Stimulated activated effector memory CD8-positive, alpha-beta T cell treated with anti-CD3 and anti-CD28 coated beads, Interleukin-12 subunit alpha, Interleukin-12 subunit beta, amount 100 ng/mL, for 72 hours (primary cell): Measurements from ENCODE around the gene KRTAP12-2.
"Not testable (repeated sequence)": the region's sequence is repeated elsewhere in the genome, so short reads cannot be mapped to it uniquely, and the experiment has no call there.

Experiments used
- ATAC-seq: fragments of 150-1000 bp; cut with Tn5 transposase; 2 replicates; pipeline ENCODE4 v1.10.0; 2021
- DNase-seq, 2 donors: peaks; one replicate each; pipeline ENCODE4 v3.0.0; 2021 to 2022; ENCODE audit warnings: low spot score in 2 of 2
- H3K27ac Mint-ChIP-seq: one replicate; pipeline ENCODE4 v1.8.0; 2022; ENCODE audit warnings: mild to moderate bottlenecking, mixed read lengths
- H3K36me3 Mint-ChIP-seq: one replicate; pipeline ENCODE4 v1.8.0; 2022; ENCODE audit warnings: mild to moderate bottlenecking, mixed read lengths
- H3K4me1 Mint-ChIP-seq: one replicate; pipeline ENCODE4 v1.8.0; 2022; ENCODE audit warnings: mixed read lengths
- H3K4me3 Mint-ChIP-seq: one replicate; pipeline ENCODE4 v1.8.0; 2022; ENCODE audit warnings: mild to moderate bottlenecking, mixed read lengths
- H3K9me3 Mint-ChIP-seq: one replicate; pipeline ENCODE4 v1.8.0; 2022; ENCODE audit warnings: mixed read lengths

KRTAP12-2 gene

DNA sequence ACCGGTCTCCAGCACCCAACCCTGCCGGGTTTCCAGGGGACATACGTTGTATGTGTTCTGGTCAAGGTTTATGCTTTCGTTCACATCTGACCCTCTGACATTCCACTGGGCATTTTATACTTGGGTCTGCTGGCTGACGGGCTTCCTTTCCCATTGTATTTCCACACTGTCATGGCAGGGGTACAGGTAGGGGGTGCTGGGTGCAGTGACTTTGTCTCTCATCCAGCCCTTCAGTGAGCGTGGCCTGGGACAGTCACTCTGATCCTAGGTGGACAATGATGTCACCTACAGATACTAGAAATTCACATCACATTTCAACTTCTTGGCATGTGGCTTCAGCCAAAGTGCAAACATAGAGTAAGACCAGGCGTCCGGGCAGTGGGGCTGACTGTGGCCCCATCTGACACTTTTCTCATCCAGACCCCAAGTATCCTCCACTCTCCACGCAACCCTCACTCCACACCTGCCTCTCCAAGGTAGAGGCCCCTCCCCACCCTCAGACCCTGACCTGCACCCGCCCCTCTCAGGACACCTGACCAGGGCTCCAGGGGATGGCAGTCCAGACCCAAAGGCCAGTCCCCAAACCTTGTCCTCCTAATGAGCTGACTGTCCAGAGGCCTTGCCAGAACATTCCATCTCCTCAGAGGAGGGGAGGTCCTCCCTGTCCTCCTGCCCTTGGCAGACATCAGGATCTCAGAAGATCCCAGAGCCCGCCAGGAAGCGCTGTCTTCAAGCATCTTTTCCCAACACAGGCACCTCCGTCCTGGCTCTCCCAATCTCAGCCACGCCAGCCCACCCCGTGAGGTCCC lies 30.3 kb downstream of the KRTAP12-2 start:
- Mint-ChIP-seq H3K4me1 (peaks cover 10% of the 10 kb centered on the region), H3K27ac (no peak overlapping the region), H3K36me3 (no peaks in the 10 kb centered on the region), H3K4me3 (no peak overlapping the region), H3K9me3 (peaks cover 20% of the 10 kb centered on the region)
- no peak for DNase-seq
- no peak for ATAC-seq

DNA sequence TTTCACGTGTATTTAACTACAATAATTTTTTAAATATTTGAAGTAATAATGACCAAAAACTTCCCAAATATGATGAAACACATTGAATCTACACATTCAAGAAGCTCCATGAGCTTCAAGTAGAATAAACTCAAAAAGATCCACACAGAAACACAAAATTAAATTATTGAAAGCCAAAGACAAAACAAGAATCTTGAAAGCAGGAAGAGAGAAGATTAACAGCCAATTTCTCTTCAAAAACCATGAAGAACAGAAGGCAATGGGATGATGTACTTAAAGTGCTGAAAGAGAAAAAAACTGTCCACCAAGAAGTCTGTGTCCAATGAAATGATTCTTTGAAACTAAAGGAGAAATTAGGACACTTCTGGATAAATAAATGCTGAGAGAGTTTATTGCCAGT lies 34.7 kb downstream of the KRTAP12-2 start:
- no peak overlapping the region for H3K27ac Mint-ChIP-seq
- peaks cover 25% of the 10 kb centered on the region for H3K4me1 Mint-ChIP-seq
- no peak overlapping the region for H3K4me3 Mint-ChIP-seq
- peaks cover 28% of the 10 kb centered on the region for H3K9me3 Mint-ChIP-seq
- H3K36me3 Mint-ChIP-seq = no peaks in the 10 kb centered on the region
- DNase-seq (no peak), ATAC-seq (no peak)

DNA sequence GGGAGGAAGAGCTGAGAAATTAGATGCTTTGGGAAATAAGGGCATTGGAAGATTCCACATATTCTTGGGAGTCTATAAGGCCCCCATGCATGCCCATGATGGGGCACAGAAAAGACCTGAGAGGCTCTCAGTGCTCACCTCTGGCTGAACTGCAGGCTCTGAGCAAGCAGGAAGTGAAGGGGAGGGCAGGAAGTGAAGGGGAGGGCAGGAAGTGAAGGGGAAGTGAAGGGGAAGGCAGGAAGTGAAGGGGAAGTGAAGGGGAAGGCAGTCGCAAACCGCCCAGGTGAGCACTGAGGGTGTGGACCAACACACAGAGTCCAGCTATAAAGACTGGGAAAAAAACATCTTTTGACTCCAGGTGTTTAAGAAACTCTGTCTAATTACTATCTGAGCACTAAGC lies 36.3 kb downstream of the KRTAP12-2 start:
- Mint-ChIP-seq H3K4me3 (no peak overlapping the region), H3K36me3 (no peaks in the 10 kb centered on the region), H3K4me1 (peaks cover 38% of the 10 kb centered on the region), H3K27ac (peak overlapping the region; percentile 3), H3K9me3 (peaks cover 28% of the 10 kb centered on the region)
- ATAC-seq = no peak
- DNase-seq = no peak

DNA sequence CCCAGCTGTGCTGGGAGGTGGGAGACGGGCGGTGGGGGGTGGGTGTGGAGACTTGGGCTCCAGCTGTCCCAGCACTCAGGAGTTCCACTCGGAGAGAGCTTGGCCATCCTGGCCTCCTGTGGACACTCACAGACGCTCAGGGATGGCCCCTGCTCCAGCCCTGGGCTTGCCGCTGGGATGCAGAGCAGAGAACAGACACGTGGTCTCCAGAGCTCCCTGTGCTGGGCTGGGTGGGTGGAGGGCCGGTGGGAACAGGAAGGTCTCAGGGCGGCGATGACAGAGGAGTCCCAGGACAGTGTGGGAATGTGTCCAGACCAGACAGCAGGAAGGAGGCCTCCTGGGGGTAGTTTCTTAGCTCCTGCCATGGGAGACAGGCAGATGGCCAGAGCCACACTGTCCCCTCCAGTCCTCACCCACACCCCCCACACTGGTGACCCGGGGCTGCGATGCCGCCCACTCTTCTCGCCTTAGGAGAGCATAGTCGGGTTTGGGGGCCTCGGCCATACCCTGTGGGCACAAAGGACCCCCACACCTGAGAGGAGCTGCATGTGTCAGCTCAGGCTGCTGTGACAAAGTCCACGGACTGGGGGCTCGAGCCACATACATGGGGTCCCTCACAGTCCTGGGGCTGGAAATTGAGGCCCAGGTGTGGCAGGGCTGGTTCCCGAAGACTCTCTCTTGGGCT lies 37.9 kb downstream of the KRTAP12-2 start:
- H3K4me1 Mint-ChIP-seq = peaks cover 45% of the 10 kb centered on the region
- H3K36me3 Mint-ChIP-seq = no peaks in the 10 kb centered on the region
- ATAC-seq (no peak), DNase-seq (no peak)
- H3K9me3 Mint-ChIP-seq = peaks cover 39% of the 10 kb centered on the region
- H3K4me3 Mint-ChIP-seq = no peak overlapping the region
- peak overlapping the region; percentile 3 for H3K27ac Mint-ChIP-seq

DNA sequence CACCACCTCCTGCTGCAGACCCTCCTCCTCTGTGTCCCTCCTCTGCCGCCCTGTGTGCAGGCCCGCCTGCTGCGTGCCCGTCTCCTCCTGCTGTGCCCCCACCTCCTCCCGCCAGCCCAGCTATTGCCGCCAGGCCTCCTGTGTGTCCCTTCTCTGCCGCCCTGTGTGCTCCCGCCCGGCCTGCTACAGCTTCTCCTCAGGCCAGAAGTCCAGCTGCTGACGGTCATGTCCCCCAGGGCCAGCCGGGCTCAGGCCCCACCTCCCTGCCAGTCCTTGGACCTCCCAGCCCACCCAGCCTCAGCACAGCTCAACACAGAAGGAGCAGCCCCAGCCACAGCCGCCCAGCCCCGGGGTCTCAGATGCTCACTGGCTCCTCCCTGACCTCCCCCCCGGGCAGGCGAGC lies 38.9 kb downstream of the KRTAP12-2 start:
- not testable (repeated sequence) for DNase-seq, H3K4me3 Mint-ChIP-seq, H3K36me3 Mint-ChIP-seq, ATAC-seq
- Mint-ChIP-seq H3K27ac (peak overlapping the region; percentile 73), H3K9me3 (peaks cover 41% of the 10 kb centered on the region), H3K4me1 (peaks cover 45% of the 10 kb centered on the region)

DNA sequence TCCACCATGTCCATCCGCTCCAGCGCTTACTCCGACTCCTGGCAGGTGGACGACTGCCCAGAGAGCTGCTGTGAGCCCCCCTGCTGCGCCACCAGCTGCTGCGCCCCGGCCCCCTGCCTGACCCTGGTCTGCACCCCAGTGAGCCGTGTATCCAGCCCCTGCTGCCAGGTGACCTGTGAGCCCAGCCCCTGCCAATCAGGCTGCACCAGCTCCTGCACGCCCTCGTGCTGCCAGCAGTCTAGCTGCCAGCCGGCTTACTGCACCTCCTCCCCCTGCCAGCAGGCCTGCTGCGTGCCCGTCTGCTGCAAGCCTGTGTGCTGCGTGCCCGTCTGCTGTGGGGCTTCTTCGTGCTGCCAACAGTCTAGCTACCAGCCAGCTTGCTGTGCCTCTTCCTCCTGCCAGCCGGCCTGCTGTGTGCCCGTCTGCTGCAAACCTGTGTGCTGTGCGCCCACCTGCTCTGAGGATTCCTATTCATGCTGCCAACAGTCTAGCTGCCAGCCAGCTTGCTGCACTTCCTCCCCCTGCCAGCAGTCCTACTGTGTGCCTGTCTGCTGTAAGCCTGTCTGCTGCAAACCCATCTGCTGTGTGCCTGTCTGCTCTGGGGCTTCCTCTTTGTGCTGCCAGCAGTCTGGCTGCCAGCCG lies 39.4 kb downstream of the KRTAP12-2 start:
- ATAC-seq, DNase-seq, H3K4me3 Mint-ChIP-seq, H3K36me3 Mint-ChIP-seq: not testable (repeated sequence)
- H3K9me3 Mint-ChIP-seq = peaks cover 43% of the 10 kb centered on the region
- peak overlapping the region; percentile 73 for H3K27ac Mint-ChIP-seq
- peaks cover 45% of the 10 kb centered on the region for H3K4me1 Mint-ChIP-seq

DNA sequence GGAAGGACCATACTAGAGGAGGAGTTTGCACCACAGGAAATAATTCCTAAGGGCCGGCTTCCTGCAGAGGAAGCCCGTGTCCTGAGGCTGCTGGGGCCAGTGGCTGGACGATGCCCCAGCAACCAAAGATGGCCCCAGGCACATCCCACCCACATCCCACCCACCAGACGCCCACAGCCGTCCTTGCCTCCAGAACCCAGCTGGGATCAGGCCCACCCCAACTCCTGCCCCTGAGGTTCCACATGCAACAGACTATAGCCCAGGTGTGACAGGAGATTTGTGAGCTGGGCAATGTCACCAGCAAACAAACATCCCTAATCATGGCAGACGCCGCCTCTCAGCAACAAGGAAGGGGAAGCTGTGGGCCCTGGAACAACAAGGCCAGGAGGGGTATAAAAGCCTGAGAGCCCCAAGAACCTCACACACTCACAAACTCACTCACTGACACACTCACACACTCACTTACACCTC lies 40.0 kb downstream of the KRTAP12-2 start, which contains the start of gene KRTAP10-9:
KRTAP10-9 (plus strand) TSS at position 421 of the 471 bp plus-strand sequence. CDS start 79 bp downstream, outside the sequence.
- no peak for DNase-seq
- peaks cover 45% of the 10 kb centered on the region for H3K4me1 Mint-ChIP-seq
- H3K27ac Mint-ChIP-seq = peak within 1 kb of the TSS; percentile 73
- no peak for ATAC-seq
- peak within 1 kb of the TSS; percentile 22 for H3K4me3 Mint-ChIP-seq
- peaks cover 39% of the 10 kb centered on the region for H3K9me3 Mint-ChIP-seq
- H3K36me3 Mint-ChIP-seq = no peaks in the 10 kb centered on the region

DNA sequence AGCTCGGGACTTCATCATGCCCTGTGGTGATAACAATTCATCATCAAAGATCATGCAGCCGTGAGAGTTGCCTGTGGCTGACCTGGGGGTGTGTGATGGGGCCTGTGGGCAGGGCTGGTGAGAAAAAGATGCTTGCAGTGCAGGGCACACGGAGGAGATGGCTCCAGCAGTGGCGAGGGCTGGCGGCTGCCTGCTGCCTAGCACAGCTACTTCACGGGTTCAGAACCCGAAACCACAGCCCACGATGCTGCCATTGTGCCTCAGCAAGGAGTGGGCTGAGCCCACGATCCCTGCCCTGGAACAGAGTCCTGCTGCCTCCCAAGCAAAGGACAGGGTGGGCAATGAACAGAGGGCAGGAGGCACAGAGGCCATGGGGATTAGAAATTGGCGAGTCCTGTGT lies 40.5 kb downstream of the KRTAP12-2 start:
- peak in 1 of 2 donors; percentile 17 for DNase-seq
- Mint-ChIP-seq H3K9me3 (peaks cover 36% of the 10 kb centered on the region), H3K4me3 (peak overlapping the region; percentile 22), H3K27ac (no peak overlapping the region), H3K4me1 (peaks cover 45% of the 10 kb centered on the region), H3K36me3 (no peaks in the 10 kb centered on the region)
- peak; percentile 94 for ATAC-seq

DNA sequence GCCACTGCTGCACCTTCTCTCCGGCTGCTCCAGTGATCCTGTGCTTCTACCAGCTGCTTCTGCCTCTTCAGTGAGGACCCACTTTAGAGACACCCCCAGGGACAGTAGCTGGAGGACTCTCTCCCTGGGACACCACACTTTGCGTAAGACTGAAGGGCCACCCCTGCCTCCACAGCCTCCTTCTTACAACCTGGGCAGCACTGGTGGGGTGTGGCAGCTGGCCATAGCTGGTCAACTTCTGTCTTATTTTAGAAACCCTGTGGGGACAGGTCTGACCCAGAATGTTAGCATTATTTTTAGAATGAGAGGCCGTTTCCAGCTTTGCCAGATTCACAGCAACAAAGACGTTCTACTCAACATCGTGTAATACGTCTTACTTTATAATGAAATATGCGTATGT lies 41.0 kb downstream of the KRTAP12-2 start:
- Mint-ChIP-seq H3K4me1 (peaks cover 45% of the 10 kb centered on the region), H3K4me3 (no peak overlapping the region), H3K9me3 (peaks cover 32% of the 10 kb centered on the region)

DNA sequence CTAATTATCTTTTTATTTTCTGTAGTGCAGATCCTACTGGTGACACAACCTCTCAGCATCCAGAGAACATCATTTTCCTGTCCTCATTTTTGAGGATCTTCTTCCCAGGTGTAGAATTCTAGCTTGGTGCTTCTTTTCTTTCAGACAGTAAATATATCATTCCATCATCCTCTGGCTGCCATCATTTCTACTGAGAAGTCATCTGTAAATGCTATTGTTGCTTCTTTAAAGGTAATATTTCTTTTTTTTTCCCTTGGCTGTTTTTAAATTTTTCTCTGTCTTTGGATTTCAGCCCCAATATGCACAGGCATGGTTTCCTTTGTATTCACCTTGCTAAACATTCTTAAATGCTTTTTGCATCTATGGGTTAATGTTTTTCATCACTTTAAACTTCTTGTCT lies 43.2 kb downstream of the KRTAP12-2 start:
- Mint-ChIP-seq H3K4me3 (no peak overlapping the region), H3K27ac (no peak overlapping the region), H3K4me1 (peaks cover 43% of the 10 kb centered on the region), H3K9me3 (peaks cover 39% of the 10 kb centered on the region), H3K36me3 (no peaks in the 10 kb centered on the region)
- DNase-seq (no peak), ATAC-seq (no peak)

More for the DNA sequence above, 41.0 kb downstream of the KRTAP12-2 start:
- Mint-ChIP-seq H3K36me3 (no peaks in the 10 kb centered on the region), H3K27ac (no peak overlapping the region)
- DNase-seq = no peak
- no peak for ATAC-seq

DNA sequence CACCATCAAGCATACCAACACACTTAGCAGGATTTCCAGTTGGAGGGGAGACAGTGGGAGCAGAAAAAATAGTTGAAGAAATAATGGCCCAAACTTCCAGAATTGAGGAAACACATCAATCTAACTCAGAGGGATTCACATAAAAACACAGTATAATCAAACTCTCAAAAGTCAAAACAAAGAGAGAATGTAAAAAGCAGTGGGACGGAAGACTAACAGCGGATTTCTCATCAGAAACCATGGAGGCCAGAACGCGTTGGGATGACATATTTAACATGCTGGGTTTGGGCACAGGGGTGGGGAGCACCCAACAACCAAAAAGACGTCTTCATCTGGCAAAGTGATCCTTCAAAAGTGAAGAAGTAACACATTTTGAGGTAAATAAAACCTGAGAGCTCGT lies 46.8 kb downstream of the KRTAP12-2 start:
- H3K9me3 Mint-ChIP-seq = peaks cover 38% of the 10 kb centered on the region
- peaks cover 43% of the 10 kb centered on the region for H3K4me1 Mint-ChIP-seq
- peak overlapping the region; percentile 91 for H3K27ac Mint-ChIP-seq
- no peaks in the 10 kb centered on the region for H3K36me3 Mint-ChIP-seq
- no peak overlapping the region for H3K4me3 Mint-ChIP-seq
- DNase-seq (no peak), ATAC-seq (no peak)

DNA sequence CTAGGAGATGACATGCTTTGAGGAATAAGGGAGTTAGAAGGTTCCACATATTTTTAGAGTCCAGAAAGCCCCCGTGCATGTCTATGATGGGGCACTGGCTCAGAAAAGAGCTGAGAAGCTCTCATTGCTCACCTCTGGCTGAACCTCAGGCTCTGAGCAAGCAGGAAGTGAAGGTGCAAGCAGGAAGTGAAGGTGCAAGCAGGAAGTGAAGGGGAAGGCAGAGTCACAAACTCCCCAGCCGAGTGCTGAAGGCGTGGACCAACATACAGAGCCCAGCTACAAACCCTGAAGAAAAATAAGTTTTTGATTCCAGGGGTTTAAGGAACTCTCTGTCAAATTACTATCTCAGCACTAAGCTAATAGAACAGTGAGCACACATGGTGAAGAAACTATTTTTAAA lies 47.8 kb downstream of the KRTAP12-2 start:
- Mint-ChIP-seq H3K4me1 (peaks cover 39% of the 10 kb centered on the region), H3K9me3 (peaks cover 29% of the 10 kb centered on the region), H3K4me3 (peak overlapping the region; percentile 51), H3K27ac (peak overlapping the region; percentile 91), H3K36me3 (no peaks in the 10 kb centered on the region)
- peak; percentile 98 for ATAC-seq
- DNase-seq = peak; percentile 26 to 67

DNA sequence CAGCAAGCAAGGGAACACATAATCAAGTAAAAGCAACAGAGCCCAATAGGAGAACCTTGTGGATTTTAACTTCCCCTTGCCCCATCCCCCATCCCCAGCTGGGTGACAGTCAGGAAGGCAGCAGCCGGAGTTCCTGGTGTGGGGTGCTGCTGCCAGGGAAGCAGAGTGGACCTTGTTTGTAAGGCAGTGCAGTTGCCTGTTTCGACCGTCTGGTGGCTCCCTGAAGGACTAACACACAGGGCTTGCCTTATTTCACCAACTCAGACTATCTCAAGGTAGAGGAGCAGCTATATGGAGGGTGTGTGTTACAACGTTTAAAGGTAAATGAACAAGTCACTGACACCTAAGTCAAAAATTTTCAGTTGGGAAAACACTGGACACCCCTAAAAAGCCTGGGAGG lies 48.2 kb downstream of the KRTAP12-2 start:
- H3K9me3 Mint-ChIP-seq = peaks cover 25% of the 10 kb centered on the region
- H3K4me1 Mint-ChIP-seq = peaks cover 39% of the 10 kb centered on the region
- H3K27ac Mint-ChIP-seq = peak overlapping the region; percentile 91
- H3K36me3 Mint-ChIP-seq = no peaks in the 10 kb centered on the region
- DNase-seq = no peak
- H3K4me3 Mint-ChIP-seq = peak overlapping the region; percentile 51
- ATAC-seq = peak; percentile 57

DNA sequence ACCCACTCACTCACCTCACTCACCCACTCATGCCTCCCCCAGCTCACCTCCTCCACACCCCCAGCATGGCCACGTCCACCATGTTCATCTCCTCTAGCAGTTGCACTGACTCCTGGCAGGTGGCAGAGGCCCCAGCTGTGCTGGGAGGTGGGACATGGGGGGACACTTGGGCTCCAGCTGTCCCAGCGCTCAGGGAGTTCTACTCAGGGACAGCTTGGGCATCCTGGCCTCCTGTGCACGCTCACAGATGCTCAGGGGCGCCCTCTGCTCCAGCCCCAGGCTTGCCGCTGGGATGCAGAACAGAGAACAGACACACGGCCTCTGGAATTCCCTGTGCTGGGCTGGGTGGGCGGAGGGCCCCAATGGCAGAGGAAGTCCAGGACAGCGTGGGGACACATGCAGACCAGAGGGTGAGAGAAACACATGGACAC lies 49.6 kb downstream of the KRTAP12-2 start:
- Mint-ChIP-seq H3K4me3 (no peak overlapping the region), H3K27ac (peak overlapping the region; percentile 91), H3K36me3 (no peaks in the 10 kb centered on the region), H3K9me3 (peaks cover 17% of the 10 kb centered on the region), H3K4me1 (peaks cover 45% of the 10 kb centered on the region)
- no peak for DNase-seq
- ATAC-seq = no peak

DNA sequence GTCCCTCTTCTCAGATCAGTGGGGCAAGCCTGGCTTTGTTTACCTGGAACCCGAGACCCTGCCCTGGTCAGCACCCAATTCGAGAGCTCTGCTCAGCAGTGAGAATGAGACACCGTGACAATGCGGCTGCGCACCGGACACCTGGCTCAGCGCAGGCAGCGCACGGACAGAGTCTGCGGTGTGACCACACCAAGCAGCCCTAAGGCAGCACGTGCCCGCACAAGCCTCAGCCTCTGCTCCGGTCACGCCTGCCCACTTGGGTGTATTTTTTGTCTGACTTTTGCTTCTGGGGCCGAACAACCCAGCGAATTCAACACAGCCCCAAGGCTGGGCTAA lies 50.2 kb downstream of the KRTAP12-2 start:
- peak overlapping the region; percentile 91 for H3K27ac Mint-ChIP-seq
- H3K9me3 Mint-ChIP-seq = peaks cover 17% of the 10 kb centered on the region
- H3K4me3 Mint-ChIP-seq = no peak overlapping the region
- DNase-seq (no peak), ATAC-seq (no peak)
- H3K4me1 Mint-ChIP-seq = peaks cover 45% of the 10 kb centered on the region
- no peaks in the 10 kb centered on the region for H3K36me3 Mint-ChIP-seq
